GM21381 (cell line): ENCODE data around the gene CCNYL1.
A peak's percentile ranks its signal among the peaks of the same experiment; 100 is the strongest.

Source experiments
- ATAC-seq: cut with Tn5 transposase; IDR thresholded peaks from one replicate; pipeline ENCODE4 v1.9.1; 2021; ENCODE audit warnings: mild to moderate bottlenecking, moderate library complexity; ENCODE audit not compliant: unreplicated experiment

The CCNYL1 gene

DNA sequence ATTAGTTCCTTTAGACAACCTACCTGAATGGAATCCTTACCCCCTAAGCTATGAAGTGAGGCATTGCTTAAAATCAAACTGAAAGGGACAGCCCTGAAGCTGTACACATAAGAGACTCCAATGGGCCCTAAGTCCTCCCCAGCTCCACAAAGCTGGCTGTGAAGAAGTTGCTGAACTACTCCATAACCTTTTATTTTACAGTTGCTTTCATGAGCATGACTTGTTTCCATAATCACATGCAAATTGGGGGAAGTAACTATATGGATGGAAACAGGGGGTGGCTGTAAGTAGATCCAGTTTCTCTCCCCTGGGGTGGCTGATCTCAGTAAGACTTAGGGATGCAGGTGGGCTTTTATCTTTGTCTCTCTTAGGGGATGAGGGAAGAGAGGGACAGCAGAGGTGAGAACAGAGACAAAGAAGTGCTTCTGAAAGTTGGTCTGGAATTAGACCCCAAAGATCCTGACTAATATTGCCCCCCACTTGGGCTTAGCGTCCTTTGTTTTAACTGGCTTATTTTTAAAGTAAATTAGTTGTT, 52.7 kb downstream of the CCNYL1 start:
- ATAC-seq: no peak

DNA sequence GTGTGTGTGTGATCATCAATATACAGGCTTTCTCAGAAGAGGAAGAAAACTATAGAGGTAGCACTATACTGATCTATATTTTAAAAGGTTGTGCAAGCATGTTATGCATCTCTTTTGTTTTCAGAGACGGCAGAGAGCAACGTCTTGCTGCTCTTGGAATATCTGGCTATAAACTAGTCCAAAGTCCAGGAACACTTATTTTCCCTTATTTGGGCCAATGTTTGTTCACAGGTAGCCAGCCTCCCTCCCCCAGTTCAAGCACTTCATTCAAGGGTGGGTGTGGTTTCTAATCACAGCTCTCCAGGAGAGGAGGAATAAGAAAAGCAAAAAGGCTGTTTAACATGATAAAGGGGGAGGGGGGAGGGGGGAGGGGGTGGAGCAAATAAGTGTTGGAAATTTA, 54.1 kb downstream of the CCNYL1 start:
- no peak for ATAC-seq

DNA sequence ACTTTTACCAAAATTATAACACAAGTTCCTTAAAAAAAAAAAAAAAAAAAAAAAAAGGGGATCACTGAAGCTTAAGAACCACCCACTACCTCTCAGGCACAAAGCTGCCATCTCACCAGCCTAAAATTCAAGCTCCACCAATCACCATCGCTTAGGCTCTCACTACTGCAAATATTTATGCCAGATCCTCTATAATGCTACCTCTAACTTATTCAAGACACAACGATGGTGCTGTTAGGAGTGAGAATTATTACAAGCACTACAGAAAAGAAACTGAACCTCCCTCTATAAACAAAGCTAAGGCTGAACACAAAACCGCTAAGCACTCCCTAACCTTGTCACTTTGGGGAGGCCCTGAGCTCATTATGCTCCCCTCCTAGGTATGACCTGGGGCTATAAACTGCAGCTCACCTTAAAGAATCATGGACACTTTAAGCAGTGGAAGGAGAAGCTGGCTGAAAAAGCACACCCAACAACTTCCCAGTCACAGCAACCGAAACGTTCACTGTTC, 54.7 kb downstream of the CCNYL1 start:
- ATAC-seq: no peak

- no peak for ATAC-seq
Observed at GRCh38 chr2:207766697-207767460, 55.4 kb downstream of the CCNYL1 start.

DNA sequence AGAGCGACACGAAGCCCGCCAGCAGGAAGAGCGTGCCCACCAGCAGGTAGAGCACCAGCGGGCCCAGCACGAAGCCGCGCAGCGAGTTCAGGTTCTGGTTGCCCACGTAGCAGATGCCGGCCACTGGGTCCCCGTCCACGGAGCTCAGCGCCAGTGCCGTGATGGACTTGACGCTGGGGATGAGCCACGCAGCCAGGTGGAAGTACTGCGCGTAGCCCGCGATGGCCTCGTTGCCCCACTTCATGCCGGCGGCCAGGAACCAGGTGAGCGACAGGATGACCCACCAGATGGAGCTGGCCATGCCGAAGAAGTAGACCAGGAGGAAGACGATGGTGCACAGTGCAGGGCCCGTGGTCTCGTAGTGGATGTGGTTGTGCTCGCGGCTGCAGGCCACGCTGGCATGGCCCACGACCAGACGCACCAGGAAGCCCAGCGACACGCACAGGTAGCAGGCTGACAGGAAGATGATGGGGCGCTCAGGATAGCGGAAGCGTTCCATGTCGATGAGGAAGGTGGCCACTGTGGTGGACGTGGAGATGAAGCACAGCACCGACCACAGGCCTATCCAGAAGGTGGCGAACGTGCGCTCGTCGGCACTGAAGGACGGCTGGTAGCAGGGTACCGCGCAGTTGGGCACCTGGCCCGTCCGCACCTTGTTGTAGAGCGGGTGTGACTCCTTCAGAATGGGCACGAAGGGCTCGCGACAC, 56.2 kb downstream of the CCNYL1 start:
- no peak for ATAC-seq

- no peak for ATAC-seq
Observed at GRCh38 chr2:207768168-207768865, 56.9 kb downstream of the CCNYL1 start.

- peak; percentile 14 for ATAC-seq
Observed at GRCh38 chr2:207768866-207769596, 57.6 kb downstream of the CCNYL1 start.

DNA sequence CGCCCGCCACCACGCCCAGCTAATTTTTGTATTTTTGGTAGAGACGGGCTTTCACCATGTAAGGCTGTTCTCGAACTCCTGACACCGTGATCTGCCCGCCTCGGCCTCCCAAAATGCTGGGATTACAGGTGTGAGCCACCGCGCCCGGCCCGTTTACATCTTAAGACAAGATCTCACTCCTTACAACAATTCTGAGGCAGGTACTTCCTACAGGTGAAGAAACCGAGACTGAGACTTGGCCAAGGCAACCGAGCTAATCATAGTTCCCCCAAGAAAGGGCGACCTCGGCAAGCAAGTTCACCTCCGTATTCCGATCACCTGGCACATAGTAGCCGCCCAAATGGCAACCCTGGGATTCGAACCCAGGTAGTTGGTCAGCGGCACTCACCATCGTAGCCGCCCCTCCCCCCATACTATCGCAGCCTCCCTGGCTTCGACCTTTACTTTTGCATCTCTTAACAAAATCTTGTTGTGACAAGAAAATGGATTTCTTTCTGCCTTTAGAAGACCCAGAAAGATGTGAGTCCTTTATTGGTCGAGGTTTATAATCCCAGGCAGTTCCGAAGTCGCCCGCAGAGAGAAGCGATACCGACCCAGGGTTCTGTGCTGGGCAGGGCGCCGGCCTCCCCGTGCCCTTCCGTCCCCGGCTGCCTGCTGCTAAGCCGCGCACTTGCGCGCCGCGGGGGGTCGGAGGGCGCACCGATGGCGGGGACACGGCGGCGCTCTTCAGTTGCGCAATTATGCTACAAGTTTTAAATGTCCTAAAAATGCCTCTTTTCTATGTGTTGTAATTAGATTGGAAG, 59.4 kb downstream of the CCNYL1 start:
- no peak for ATAC-seq

- ATAC-seq: no peak
Observed at GRCh38 chr2:207771421-207771820, 60.0 kb downstream of the CCNYL1 start.

DNA sequence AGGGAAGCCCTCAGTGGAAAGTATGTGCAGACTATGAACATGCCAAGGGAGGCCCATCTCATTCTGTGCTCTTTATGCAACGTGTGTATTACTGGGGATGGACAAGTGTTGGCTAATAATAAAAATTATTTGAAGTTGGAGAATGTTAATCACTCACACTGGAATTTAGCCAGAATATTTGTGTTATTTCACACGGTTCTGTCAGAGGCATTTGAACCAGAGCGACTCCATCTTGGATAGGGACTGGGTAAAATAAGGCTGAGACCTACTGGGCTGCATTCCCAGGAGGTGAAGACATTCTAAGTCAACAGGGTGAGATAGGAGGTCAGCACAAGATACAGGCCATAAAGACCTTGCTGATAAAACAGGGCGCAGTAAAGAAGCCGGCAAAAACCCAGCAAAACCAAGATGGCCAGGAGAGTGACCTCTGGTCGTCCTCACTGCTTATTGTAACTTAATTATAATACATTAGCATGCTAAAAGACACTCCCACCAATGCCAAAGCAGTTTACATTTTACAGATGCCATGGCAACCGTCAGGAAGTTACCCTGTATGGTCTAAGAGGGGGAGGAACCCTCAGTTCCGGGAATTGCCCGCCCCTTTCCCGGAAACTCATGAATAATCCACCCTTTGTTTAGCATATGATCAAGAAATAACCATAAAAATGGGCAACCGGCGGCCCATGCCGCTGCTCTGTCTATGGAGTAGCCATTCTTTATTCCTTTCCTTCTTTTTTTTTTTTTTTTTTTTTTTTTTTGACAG, 60.8 kb downstream of the CCNYL1 start:
- ATAC-seq: no peak

DNA sequence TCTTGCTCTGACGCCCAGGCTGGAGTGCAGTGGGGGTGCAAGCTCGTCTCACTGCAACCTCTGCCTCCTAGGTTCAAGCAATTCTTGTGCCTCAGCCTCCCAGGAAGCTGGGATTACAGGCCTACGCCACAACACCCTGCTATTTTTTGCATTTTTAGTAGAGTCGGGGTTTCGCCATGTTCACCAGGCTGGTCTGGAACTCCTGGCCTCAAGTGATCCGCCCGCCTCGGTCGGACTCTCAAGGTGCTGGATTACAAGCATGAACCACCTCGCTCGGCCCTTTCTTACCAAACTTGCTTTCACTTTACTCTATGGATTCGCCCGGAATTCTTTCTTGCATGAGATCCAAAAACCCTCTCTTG, 61.4 kb downstream of the CCNYL1 start:
- ATAC-seq: no peak

DNA sequence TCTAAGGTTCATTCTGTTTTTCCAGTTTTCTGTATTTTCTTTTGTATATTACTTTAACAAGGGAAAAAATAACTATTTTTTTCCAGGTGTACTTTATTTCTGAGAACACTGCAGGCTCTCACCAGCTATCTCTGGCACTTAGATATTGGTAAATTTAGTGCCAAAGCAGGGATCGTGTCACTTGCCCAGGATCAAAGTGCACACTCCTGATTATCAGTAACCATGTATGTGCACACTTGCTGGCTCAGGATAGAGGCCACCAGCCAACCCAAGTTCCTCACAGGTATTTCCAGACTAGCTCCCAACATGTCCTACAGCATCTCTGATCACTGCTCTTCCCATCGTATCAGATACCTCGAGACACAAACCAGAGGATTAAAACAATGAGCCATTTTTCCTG, 64.0 kb downstream of the CCNYL1 start:
- ATAC-seq: no peak

GRCh38 chr2:207777124-207777523, 65.7 kb downstream of the CCNYL1 start:
- no peak for ATAC-seq

GRCh38 chr2:207778298-207778882, 67.0 kb downstream of the CCNYL1 start:
- no peak for ATAC-seq

DNA sequence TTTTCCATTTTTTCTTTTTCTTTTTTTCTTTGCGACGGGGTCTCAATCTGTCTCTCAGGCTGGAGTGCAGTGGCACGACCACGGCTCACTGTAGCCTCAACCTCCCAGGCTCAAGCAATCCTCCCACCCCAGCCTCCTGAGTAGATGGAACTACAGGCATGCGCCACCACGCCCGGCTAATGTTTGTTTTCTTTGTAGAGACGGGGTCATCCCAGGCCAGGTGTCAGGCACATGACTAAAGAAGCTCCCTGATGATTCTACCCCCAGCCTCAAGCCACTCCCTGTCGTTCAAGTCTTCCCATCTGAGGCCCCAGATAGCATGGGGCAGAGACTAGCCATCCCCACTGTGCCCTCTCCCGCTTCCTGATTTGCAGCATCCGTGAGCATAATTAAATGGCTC, 68.1 kb downstream of the CCNYL1 start:
- no peak for ATAC-seq

GRCh38 chr2:207782238-207783030, 71.0 kb downstream of the CCNYL1 start:
- ATAC-seq: no peak

- ATAC-seq: no peak
Observed at GRCh38 chr2:207783514-207783913, 72.1 kb downstream of the CCNYL1 start.

DNA sequence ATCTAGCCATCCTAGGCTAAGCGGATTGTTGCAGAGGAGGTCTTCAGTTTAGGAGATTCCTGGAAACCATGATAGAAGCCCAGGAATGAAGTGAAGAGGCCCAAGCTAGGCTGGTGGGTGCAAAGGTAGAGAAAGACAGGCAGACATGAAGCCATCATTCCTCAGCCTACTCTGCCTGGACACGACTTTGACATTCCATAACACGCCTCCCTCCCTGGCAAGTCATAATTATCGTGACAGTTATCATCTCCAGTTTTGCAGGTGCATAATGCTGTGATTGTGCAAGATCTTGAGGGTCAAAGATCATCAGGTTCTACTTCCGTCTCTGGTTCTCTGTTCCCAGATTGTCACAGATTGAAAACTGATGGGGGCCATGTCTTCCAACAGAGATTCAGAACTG, 73.5 kb downstream of the CCNYL1 start:
- ATAC-seq: no peak
